Activated T-helper 1 cell treated with Interleukin-2 at 50 U/mL for 16 hours (primary cell): ENCODE measurements around the gene GABPB1.

Source experiments
- DNase-seq: peaks from one replicate; pipeline ENCODE4 v3.0.0-alpha.2; 2020; ENCODE audit warnings: low read depth

The GABPB1 gene

GRCh38 chr15:50344006-50344464, 11.0 kb downstream of the GABPB1 start:
- DNase-seq: no peak

- DNase-seq: no peak
Measured at GRCh38 chr15:50341616-50342136, 13.3 kb downstream of the GABPB1 start.

GRCh38 chr15:50340416-50340815, 14.6 kb downstream of the GABPB1 start:
- DNase-seq: no peak

GRCh38 chr15:50339717-50340116, 15.3 kb downstream of the GABPB1 start:
- no peak for DNase-seq

- DNase-seq: no peak
Measured at GRCh38 chr15:50335251-50335650, 19.7 kb downstream of the GABPB1 start.

GRCh38 chr15:50333229-50333628, 21.8 kb downstream of the GABPB1 start:
- DNase-seq: no peak

- no peak for DNase-seq
Measured at GRCh38 chr15:50330921-50331320, 24.1 kb downstream of the GABPB1 start.

- no peak for DNase-seq
Measured at GRCh38 chr15:50328116-50328515, 26.9 kb downstream of the GABPB1 start.

GRCh38 chr15:50321680-50322210, 33.3 kb downstream of the GABPB1 start:
- no peak for DNase-seq

- DNase-seq: no peak
Measured at GRCh38 chr15:50320504-50320903, 34.5 kb downstream of the GABPB1 start.

GRCh38 chr15:50318697-50319096, 36.3 kb downstream of the GABPB1 start:
- DNase-seq: no peak

GRCh38 chr15:50315814-50316630, 39.0 kb downstream of the GABPB1 start:
- no peak for DNase-seq

- no peak for DNase-seq
Measured at GRCh38 chr15:50312636-50313035, 42.4 kb downstream of the GABPB1 start.

GRCh38 chr15:50307799-50308198, 47.2 kb downstream of the GABPB1 start:
- DNase-seq: no peak

- no peak for DNase-seq
Measured at GRCh38 chr15:50304836-50305235, 50.2 kb downstream of the GABPB1 start.

- DNase-seq: no peak
Measured at GRCh38 chr15:50302581-50302980, 52.4 kb downstream of the GABPB1 start.

GRCh38 chr15:50298340-50298739, 56.7 kb downstream of the GABPB1 start:
- no peak for DNase-seq

GRCh38 chr15:50295966-50296365, 59.0 kb downstream of the GABPB1 start:
- DNase-seq: no peak

GRCh38 chr15:50289749-50290148, 65.2 kb downstream of the GABPB1 start:
- no peak for DNase-seq

GRCh38 chr15:50287324-50288116, 67.5 kb downstream of the GABPB1 start:
- no peak for DNase-seq

GRCh38 chr15:50281427-50281826, 73.6 kb downstream of the GABPB1 start:
- no peak for DNase-seq

- no peak for DNase-seq
Measured at GRCh38 chr15:50280271-50280670, 74.7 kb downstream of the GABPB1 start.

- no peak for DNase-seq
Measured at GRCh38 chr15:50278496-50278895, 76.5 kb downstream of the GABPB1 start.
